HG02852 (cell line): ENCODE data around the gene BTBD2.

Experiments
- ATAC-seq: cut with Tn5 transposase; IDR thresholded peaks from one replicate; pipeline ENCODE4 v1.9.1; 2021; ENCODE audit warnings: mild to moderate bottlenecking, moderate library complexity; ENCODE audit not compliant: unreplicated experiment

The BTBD2 gene

GRCh38 chr19:1968279-1969175 is 47.0 kb downstream of the BTBD2 start:
- no peak for ATAC-seq

GRCh38 chr19:1967087-1967608 is 48.4 kb downstream of the BTBD2 start:
- no peak for ATAC-seq

- ATAC-seq: no peak
Measured at GRCh38 chr19:1962674-1963073, 52.8 kb downstream of the BTBD2 start.

GRCh38 chr19:1961000-1961883 is 54.3 kb downstream of the BTBD2 start:
- no peak for ATAC-seq

GRCh38 chr19:1959928-1960589 is 55.5 kb downstream of the BTBD2 start:
- ATAC-seq: no peak

GRCh38 chr19:1957562-1958248 is 57.8 kb downstream of the BTBD2 start:
- ATAC-seq: no peak

GRCh38 chr19:1956868-1957492 is 58.5 kb downstream of the BTBD2 start:
- no peak for ATAC-seq

GRCh38 chr19:1956122-1956494 is 59.4 kb downstream of the BTBD2 start:
- ATAC-seq: no peak

GRCh38 chr19:1955171-1956121 is 60.1 kb downstream of the BTBD2 start:
- no peak for ATAC-seq

GRCh38 chr19:1954532-1954933 is 61.0 kb downstream of the BTBD2 start:
- ATAC-seq: no peak

- ATAC-seq: no peak
Measured at GRCh38 chr19:1953441-1954094, 61.9 kb downstream of the BTBD2 start.

- ATAC-seq: no peak
Measured at GRCh38 chr19:1953037-1953436, 62.5 kb downstream of the BTBD2 start.

- ATAC-seq: no peak
Measured at GRCh38 chr19:1952635-1953034, 62.9 kb downstream of the BTBD2 start.

- no peak for ATAC-seq
Measured at GRCh38 chr19:1950640-1951039, 64.9 kb downstream of the BTBD2 start.

- no peak for ATAC-seq
Measured at GRCh38 chr19:1949304-1950101, 66.0 kb downstream of the BTBD2 start.

GRCh38 chr19:1947651-1948209 is 67.8 kb downstream of the BTBD2 start:
- ATAC-seq: no peak

- ATAC-seq: no peak
Measured at GRCh38 chr19:1945899-1946298, 69.6 kb downstream of the BTBD2 start.
